ENCODE results near the gene FLVCR2.

- TF ChIP-seq POLR2A (IDR thresholded peaks at IDR 0.05; ENCODE audit: low read depth, low read length) (no peak), TAF1 (IDR thresholded peaks at IDR 0.05; ENCODE audit: low read depth, low read length) (no peak)
Observed at GRCh38 chr14:75605916-75606315, 27.5 kb downstream of the FLVCR2 start.

Data from GM12891 (cell line).